GM12878 (cell line): ENCODE results near the gene CRYAA. TPM values are rescaled to one million over a fixed set of nuclear protein-coding genes. Genes with fewer than 3 reads are reported as not detected.
A peak's percentile ranks its signal among the peaks of the same experiment; 100 is the strongest.
"Not testable (repeated sequence)": the region's sequence is repeated elsewhere in the genome, so short reads cannot be mapped to it uniquely, and the experiment has no call there.

Experiments
- ATAC-seq: fragments of 200-7000 bp; cut with Tn5 transposase; 3 replicates; pipeline ENCODE4 v1.9.1; 2020; ENCODE audit warnings: mild to moderate bottlenecking, moderate library complexity
- BruUV-seq: library from RNA; stranded (reverse); fragments of 400-500 nt; replicated peaks from 2 replicates; lab custom pipeline; 2021; lab: Mats Ljungman, UMichigan
- CTCF ChIA-PET: fragments of 300-600 bp; sonication (Branson Sonifier 250); formaldehyde crosslinking; extraction: SDS; loops from one replicate; lab custom pipeline; 2021; ENCODE audit warnings: inconsistent platforms; lab: Yijun Ruan, JAX
- POLR2A ChIA-PET: fragments of 350-600 bp; formaldehyde crosslinking; extraction: SDS; loops from one replicate; lab custom pipeline; 2021; ENCODE audit warnings: inconsistent platforms; lab: Charles Lee
- RAD21 ChIA-PET: fragments of 300-600 bp; sonication (Branson Sonifier 250); formaldehyde crosslinking; loops from one replicate; lab custom pipeline; 2023; ENCODE audit warnings: antibody characterized with exemption; ENCODE audit not compliant: unreplicated experiment; lab: Charles Lee
- SMC1A ChIA-PET: fragments of 300-600 bp; sonication (Branson Sonifier 250); formaldehyde crosslinking; loops from one replicate; lab custom pipeline; 2023; ENCODE audit not compliant: unreplicated experiment, uncharacterized antibody; lab: Charles Lee
- DNase-seq: peaks from one replicate; pipeline ENCODE4 v3.0.0-alpha.2; 2011; ENCODE audit warnings: low read depth, low spot score
- FAIRE-seq: peaks from 3 replicates; lab custom pipeline; 2011; peaks lifted over from hg19 to GRCh38; lab: Jason Lieb, UNC
- H2AFZ ChIP-seq: 2 replicates; pipeline ENCODE4 v1.6.0; 2011; ENCODE audit warnings: low read depth, low read length, control low read depth; ENCODE audit not compliant: control insufficient read depth
- H3K27ac ChIP-seq: 2 replicates; pipeline ENCODE4 v1.5.1; 2011; ENCODE audit warnings: control low read depth; ENCODE audit not compliant: control insufficient read depth, insufficient read depth
- H3K27me3 ChIP-seq, 2 experiments: replicated peaks in 1 of 2; 2 replicates each; pipeline versions ENCODE4 v1.6.0 to v1.6.1; 2011; ENCODE audit warnings: low read length in 1 of 2; ENCODE audit not compliant: control insufficient read depth in 2 of 2, insufficient read depth in 2 of 2
- H3K36me3 ChIP-seq, 2 experiments: 2 replicates each; pipeline ENCODE4 v1.5.1; 2011; ENCODE audit warnings: low read length in 1 of 2; ENCODE audit not compliant: control insufficient read depth in 2 of 2, insufficient read depth in 2 of 2
- H3K4me1 ChIP-seq: 2 replicates; pipeline ENCODE4 v1.6.1; 2011; ENCODE audit warnings: mild to moderate bottlenecking, low read length, moderate library complexity, mixed read lengths; ENCODE audit not compliant: control insufficient read depth, insufficient read depth
- H3K4me2 ChIP-seq: 2 replicates; pipeline ENCODE4 v1.6.0; 2011; ENCODE audit warnings: control low read depth; ENCODE audit not compliant: control insufficient read depth, insufficient read depth
- H3K4me3 ChIP-seq: fragments of 200-600 bp; sonication (generic); 2 replicates; pipeline ENCODE4 v1.5.1; 2016
- H3K79me2 ChIP-seq: 2 replicates; pipeline ENCODE4 v1.6.0; 2011; ENCODE audit warnings: low read length; ENCODE audit not compliant: control insufficient read depth, insufficient read depth
- H3K9ac ChIP-seq: 2 replicates; pipeline ENCODE4 v1.8.0; 2011; ENCODE audit warnings: low read length, control low read depth, mixed read lengths; ENCODE audit not compliant: control insufficient read depth, insufficient read depth
- H3K9me3 ChIP-seq: replicated peaks from 3 replicates; pipeline ENCODE4 v1.5.1; 2011; ENCODE audit warnings: mild to moderate bottlenecking, low read length; ENCODE audit not compliant: control insufficient read depth, insufficient read depth
- H4K20me1 ChIP-seq: 2 replicates; pipeline ENCODE4 v1.6.0; 2011; ENCODE audit not compliant: control insufficient read depth, insufficient read depth
- WGBS: methylation state at CpG from one replicate; pipeline ENCODE4 v1.1.6; 2016; ENCODE audit warnings: low lambda C conversion rate; ENCODE audit not compliant: insufficient replicate concordance, insufficient coverage; ENCODE audit errors: missing lambda C conversion rate; 5-methylcytosine and 5-hydroxymethylcytosine counted together
- in situ Hi-C: fragments of 300-500 bp; cut with MboI; formaldehyde crosslinking; loops from 9 replicates; pipeline ENCODE4 v1.14.3; 2018; ENCODE audit warnings: mixed read lengths
- intact Hi-C: fragments of 100-400 bp; cut with micrococcal nuclease; formaldehyde crosslinking; loops from one replicate; pipeline ENCODE4 v1.14.2; 2022; ENCODE audit not compliant: unreplicated experiment
- polyA plus RNA-seq, 11 experiments: library from polyadenylated mRNA; depleted of rRNA in 4 of 11; unstranded in 6 of 11; stranded (reverse) in 5 of 11; fragments of >200 nt; fragmentation: Nextera tagmentation in 4 of 11; fragmentation: Illumina TruSeq in 1 of 11; extraction: Ambion mirVana in 4 of 11; extraction: Trizol in 1 of 11; gene quantifications; 1 replicate in 1 of 11; 2 replicates in 10 of 11; pipeline versions ENCODE4 v1.2.1 to v1.2.3, GENCODE V29; 2011 to 2016; ENCODE audit warnings: inconsistent platforms in 2 of 11, missing spikeins in 2 of 11, low read depth in 1 of 11
- total RNA-seq, 4 experiments: library from RNA; depleted of rRNA in 3 of 4; stranded (reverse); fragments of >200 nt in 3 of 4; fragmentation: Illumina TruSeq in 1 of 4; extraction: Trizol in 1 of 4; gene quantifications; 2 replicates each; pipeline versions ENCODE4 v1.2.1 to v1.2.3, GENCODE V29; 2013 to 2021

The CRYAA gene
- total and polyA plus RNA-seq, 10 of the 15 experiments (the other 5 are each of a cell fraction or from before 2014, with no cell fraction given), result not detected

DNA sequence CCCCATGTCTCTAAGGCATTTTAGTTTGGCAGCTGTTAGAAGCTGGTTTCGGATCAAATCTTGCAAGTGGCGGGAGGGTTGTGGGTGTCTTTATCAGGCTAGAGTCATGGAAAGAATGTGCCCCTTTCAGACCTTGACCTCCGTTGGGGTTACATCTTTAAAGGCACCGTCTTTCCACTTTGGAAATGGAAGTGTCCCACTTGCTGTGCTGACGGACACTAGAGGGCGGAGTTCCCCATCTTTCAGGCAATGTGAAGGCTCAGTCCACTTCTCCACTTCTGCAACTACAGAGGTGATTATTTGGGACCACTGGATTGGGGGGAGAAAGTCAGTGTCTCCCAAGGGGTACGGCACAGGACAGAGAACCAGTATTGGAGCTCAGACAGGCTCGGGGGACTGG lies 29.9 kb upstream of the CRYAA start:
- peak; percentile 92 for FAIRE-seq
- in situ Hi-C loops, H3K4me3 ChIP-seq, SMC1A ChIA-PET, H3K79me2 ChIP-seq, DNase-seq, H4K20me1 ChIP-seq, H3K9ac ChIP-seq, H3K27ac ChIP-seq, H3K4me2 ChIP-seq, POLR2A ChIA-PET, H3K9me3 ChIP-seq, H3K4me1 ChIP-seq, BruUV-seq, H3K27me3 ChIP-seq, H2AFZ ChIP-seq, intact Hi-C loops, CTCF ChIA-PET, RAD21 ChIA-PET, H3K36me3 ChIP-seq: not testable (repeated sequence)
- WGBS, result no CpG with 5 or more reads among the region's 8 CpGs
- ATAC-seq, result peak; percentile 79

- FAIRE-seq, RAD21 ChIA-PET, H3K27ac ChIP-seq, H2AFZ ChIP-seq, H3K9ac ChIP-seq, H3K27me3 ChIP-seq, H3K9me3 ChIP-seq, DNase-seq, SMC1A ChIA-PET, H3K4me2 ChIP-seq, H3K4me3 ChIP-seq, POLR2A ChIA-PET, in situ Hi-C loops, intact Hi-C loops, CTCF ChIA-PET, ATAC-seq, H3K4me1 ChIP-seq, H3K79me2 ChIP-seq, H3K36me3 ChIP-seq, BruUV-seq, H4K20me1 ChIP-seq: not testable (repeated sequence)
- no CpG with 5 or more reads among the region's 17 CpGs for WGBS
Observed at GRCh38 chr21:43141407-43141806, 27.4 kb upstream of the CRYAA start.

- H3K27ac ChIP-seq, POLR2A ChIA-PET, SMC1A ChIA-PET, H3K9ac ChIP-seq, H3K9me3 ChIP-seq, H3K4me3 ChIP-seq, intact Hi-C loops, in situ Hi-C loops, CTCF ChIA-PET, RAD21 ChIA-PET, FAIRE-seq, H3K79me2 ChIP-seq, H3K4me2 ChIP-seq, H4K20me1 ChIP-seq, BruUV-seq, H3K36me3 ChIP-seq, ATAC-seq, H3K4me1 ChIP-seq, DNase-seq, H3K27me3 ChIP-seq, H2AFZ ChIP-seq: not testable (repeated sequence)
- no CpG with 5 or more reads among the region's 12 CpGs for whole genome bisulfite sequencing
Observed at GRCh38 chr21:43146637-43147036, 22.2 kb upstream of the CRYAA start.

GRCh38 chr21:43147999-43148398 lies 20.8 kb upstream of the CRYAA start:
- H2AFZ ChIP-seq, H4K20me1 ChIP-seq, H3K79me2 ChIP-seq, H3K27me3 ChIP-seq, POLR2A ChIA-PET, H3K27ac ChIP-seq, intact Hi-C loops, ATAC-seq, CTCF ChIA-PET, DNase-seq, RAD21 ChIA-PET, in situ Hi-C loops, FAIRE-seq, H3K36me3 ChIP-seq, H3K4me2 ChIP-seq, BruUV-seq, H3K4me1 ChIP-seq, H3K9me3 ChIP-seq, H3K9ac ChIP-seq, H3K4me3 ChIP-seq, SMC1A ChIA-PET: not testable (repeated sequence)
- WGBS, result no CpG with 5 or more reads among the region's 7 CpGs
